ENCODE measurements around the gene NRXN3.

DNA sequence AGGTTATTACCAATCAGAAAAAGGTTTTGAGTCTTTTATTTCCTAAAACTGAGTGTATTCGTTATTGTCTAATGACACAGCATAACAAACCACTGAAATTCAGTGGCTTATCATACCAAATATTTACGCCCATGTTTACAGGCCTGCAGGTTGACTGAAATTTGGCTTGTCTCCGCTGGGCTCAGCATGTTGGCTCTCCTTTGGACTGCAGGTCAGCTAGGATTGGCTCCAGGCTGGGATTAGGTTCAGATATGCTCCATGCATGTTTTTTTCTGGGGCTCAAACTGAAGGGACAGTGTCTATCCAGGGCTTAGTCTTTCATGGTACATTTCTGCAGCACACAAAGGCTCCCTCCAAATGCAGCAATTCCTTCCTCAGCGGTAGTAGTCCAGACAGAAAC lies 1471.2 kb downstream of the NRXN3 start:
- TF ChIP-seq CTCF (conservative IDR thresholded peaks at IDR 0.05 in 1 of 2, IDR thresholded peaks at IDR 0.05 in 1 of 2; ENCODE audit: extremely low read depth in 1 of 2, insufficient read depth in 1 of 2, low read depth in 1 of 2, low read length in 2 of 2): no peak
- TF ChIP-seq EZH2 (IDR thresholded peaks at IDR 0.05; ENCODE audit: borderline replicate concordance, low read length): no peak

All from mammary epithelial cell (primary cell).